HG02571 (cell line): ENCODE results near the gene RUNDC3A.
"Not testable (repeated sequence)": the region's sequence is repeated elsewhere in the genome, so short reads cannot be mapped to it uniquely, and the experiment has no call there.

Experiments used
- ATAC-seq: cut with Tn5 transposase; IDR thresholded peaks from one replicate; pipeline ENCODE4 v1.9.1; 2021; ENCODE audit warnings: mild to moderate bottlenecking, moderate library complexity; ENCODE audit not compliant: unreplicated experiment

The RUNDC3A gene

DNA sequence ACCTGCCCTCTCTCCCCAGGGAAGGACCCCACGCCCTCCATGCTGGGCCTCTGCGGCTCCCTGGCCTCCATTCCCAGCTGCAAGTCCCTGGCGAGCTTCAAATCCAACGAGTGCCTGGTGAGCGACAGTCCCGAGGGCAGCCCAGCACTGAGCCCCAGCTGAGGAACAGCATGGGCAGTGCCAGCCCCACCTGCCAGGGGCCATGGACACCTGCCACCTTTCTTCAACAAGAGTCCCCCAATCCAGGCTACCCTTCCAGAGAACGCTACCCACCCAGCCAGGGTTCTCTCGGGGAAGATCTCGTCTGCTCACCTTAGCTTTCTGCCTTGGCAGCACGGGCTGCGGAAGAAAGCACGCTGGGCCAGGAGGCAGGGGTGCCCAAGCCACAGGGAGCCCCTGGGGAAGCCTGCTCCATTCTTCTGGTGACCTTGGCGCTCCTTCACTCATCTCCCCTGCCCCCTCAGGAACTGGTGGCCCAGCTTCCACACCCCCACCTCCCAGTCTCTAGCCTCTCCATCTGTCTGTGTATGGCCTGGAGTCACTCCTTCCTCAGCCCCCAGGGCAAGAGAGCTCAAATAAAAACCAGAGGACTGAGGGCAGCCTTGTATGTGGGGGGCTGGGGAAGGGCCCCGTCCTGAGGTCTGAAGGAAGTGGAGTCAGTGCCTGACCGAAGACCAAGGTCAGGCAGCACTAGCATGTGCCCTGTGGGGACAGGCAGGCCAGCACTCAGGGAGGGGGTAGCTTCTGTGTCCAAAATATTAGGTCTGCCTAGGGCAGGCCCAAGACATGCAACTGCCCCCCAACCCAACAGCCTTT lies 9.9 kb downstream of the RUNDC3A start:
- ATAC-seq, result no peak

DNA sequence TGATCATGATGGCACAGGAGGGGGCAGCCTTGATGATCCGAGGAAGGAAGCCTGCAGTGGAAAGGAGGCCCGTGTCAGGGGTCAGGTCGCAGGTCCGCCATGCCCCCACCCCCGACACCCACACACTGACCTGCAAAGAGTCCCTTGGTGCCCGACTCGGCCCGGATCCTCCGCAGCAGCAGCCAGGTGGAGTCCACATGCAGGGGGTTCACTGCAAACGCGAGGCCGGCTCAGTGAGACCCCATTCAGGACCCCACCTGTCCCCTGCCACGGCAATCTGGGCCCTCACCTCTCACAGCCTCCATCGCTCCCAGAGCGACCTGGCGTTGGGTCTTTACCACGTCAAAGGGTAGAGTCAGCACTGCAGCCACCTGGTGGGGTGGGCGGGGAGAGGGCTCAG lies 11.7 kb downstream of the RUNDC3A start:
- no peak for ATAC-seq

DNA sequence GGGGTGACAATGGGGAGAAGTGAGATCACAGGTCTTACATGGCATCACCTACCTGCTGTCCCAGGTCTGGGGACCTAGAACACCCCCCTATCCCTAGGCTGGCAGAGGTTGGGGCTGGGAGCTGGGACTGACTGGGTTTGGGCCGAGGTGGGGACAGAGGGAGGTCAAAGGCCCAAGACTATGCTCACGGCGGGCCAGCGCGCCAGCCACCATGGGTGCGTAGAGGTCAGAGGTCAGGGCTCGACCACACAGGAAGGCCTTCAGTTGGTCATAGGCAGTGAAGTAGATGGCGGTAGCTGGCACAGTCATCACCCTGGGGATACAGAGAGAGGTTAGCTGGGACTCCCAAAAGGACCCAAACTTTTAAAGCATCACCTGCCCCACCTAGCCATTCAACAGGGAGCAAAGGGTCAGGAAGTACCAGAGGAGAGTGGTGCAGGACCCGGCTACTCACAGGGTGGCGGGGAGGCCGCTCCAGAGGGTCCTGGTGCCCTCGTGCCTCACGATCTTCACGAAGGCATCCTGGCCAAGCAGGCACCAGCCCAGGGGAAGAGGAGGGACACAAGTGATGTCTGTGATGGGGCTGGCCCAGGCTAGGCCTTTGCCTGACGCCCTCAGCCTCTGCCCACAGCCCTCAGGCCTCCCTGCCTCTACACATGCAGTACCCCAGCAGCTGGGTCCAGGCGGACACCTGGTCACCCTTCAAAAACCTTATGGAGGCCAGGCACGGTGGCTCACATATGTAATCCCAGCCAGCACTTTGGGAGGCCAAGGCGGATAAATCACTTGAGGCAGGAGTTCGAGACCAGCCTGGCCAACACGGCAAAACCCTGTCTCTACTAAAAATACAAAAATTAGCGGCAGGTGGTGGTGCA lies 13.1 kb downstream of the RUNDC3A start:
- no peak for ATAC-seq

DNA sequence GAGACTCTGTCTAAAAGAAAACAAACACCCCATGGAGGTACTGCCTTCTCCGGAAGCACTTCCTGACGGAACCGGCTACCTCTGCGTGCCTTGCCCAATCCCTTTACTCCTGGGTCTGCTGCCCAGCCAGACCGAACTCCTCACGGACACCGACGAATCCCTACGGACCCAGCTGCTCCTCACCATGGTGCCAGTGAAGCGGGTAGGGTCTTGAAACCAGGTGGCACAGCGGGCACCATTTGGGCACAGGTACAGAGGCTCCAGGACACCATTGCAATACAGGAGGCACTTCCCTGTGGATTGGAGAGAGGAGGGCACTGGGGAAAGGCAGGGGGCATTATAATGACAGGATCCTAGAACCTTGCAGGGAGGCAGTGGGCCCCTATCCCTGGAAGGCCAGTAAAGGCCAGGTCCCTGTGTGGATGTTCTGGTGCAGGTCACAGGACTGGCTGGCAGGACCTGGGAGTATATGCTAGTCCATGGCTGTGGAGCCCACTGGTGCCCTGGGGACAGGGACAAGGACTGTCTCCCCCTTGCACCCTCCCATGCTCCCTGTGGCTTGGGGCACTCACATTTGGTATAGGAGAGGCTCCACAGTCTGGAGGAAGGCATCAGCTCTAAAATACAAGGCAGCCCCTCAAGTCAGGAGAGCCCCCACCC lies 14.0 kb downstream of the RUNDC3A start:
- no peak for ATAC-seq

DNA sequence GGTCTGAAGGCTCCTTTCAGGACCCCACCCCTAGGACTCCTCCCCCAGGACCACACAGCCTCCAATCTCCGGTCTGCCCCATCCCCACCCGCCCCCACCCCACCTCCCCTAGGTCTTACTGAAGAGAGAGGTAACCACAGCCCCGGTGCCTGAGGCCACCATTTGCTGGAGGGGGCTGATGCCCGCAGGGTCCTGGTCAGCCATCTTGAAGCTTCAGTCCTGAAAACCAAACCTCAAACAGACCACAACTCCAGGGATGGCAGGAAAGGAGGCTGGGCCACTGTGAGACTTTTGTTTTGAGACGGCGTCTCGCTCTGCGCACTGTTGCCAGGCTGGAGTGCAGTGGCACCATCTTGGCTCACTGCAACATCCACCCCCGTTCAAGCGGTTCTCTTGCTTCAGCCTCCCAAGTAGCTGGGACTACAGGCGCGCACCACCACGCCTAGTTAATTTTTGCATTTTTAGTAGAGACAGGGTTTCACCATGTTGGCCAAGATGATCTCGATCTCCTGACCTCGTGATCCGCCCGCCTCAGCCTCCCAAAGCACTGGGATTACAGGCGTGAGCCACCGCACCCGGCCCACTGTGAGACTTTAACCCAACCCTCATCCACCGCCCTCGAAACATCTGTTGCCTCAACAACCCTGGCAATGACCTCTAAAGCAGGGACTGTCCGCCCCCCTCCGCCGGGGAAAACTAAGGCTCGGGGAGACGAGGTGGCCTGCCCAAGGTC lies 15.1 kb downstream of the RUNDC3A start:
- ATAC-seq, result no peak

DNA sequence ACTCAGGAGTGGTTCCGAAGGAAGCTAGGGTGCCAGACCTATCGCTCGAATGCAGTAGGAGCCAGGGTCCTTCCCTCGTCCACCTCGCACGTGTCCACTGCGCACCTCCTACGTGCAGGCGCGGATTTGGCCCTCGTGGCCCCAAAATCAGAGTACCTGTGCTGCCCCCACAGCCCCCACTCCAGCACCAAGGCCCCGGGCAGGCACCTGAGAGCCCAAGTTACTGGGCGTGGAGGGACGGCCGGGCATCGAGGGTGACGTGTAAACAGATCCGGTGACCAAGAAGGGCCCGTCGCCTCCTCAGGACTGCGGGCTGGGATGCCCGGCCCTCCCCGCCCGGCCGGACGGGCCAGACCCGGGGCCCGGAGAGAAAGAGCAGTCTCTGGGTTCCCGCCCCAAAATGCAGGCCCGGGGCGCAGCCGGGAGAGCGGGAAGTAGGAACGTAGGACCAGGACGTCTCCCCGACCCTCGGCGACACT lies 15.7 kb downstream of the RUNDC3A start:
- ATAC-seq, result peak; percentile 5

DNA sequence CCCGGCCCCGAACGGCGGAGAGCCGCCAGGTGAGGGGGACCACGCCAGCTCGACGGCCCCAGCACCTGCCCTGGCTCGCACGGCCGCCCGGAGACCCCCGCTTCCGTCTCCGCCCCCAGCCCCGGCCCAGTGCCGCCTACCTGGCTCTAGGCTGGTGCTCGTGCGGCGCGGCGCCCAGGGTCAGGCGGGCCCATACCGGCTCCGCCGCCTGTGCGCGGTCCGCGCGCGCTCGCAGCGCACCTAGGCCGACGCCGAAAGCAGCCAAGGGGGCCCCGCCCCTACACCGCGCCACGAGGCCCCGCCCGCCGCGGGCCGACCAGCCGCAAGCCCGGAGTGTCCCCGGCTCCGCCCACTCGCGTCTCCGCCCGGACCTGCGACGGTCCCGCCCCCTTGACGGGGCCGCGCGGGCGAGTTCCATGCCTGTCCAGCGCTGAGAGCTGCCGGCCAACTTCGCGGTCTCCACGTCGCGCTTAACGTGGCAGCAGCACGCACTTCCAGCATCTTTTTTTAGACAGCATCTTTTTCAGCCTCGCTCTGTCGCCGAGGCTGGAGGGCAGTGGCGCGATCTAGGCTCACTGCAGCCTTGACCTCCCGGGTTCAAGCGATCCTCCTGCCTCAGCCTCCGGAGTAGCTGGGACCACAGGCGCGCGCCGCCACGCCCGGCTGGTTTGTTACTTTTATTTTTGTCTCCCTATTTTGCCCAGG lies 16.3 kb downstream of the RUNDC3A start, which contains the start of gene SLC25A39:
TSS of gene SLC25A39 (minus strand) at position 253 of the 705 bp plus-strand sequence. CDS start 1,261 bp downstream, outside the sequence.
- peak; percentile 61 for ATAC-seq

DNA sequence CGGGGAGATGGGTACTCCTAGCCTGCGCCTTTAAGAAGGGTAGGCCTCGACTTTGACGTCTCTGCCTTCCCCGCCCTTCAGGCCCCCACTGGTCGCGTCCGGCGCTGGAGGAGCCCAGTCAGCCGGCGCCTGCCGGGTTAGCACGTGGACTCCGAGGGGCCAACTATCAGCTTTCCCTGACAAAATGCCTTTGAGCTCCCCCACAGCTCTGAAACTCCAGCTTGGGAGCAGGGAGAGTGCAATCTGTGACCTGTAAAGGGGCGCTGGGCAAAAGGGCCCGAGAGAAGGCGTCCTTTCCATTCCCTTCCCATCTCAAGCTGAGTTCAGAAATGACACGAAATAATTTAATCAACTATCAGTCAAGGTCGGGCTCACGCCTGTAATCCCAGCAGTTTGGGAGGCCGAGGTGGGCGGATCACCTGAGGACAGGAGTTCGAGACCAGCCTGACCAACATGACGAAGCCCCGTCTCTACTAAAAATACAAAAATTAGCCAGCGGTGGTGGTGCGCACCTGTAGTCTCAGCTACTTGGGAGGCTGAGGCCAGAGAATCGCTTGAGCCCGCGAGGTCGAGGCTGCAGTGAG lies 18.6 kb downstream of the RUNDC3A start:
- ATAC-seq, result peak; percentile 47

DNA sequence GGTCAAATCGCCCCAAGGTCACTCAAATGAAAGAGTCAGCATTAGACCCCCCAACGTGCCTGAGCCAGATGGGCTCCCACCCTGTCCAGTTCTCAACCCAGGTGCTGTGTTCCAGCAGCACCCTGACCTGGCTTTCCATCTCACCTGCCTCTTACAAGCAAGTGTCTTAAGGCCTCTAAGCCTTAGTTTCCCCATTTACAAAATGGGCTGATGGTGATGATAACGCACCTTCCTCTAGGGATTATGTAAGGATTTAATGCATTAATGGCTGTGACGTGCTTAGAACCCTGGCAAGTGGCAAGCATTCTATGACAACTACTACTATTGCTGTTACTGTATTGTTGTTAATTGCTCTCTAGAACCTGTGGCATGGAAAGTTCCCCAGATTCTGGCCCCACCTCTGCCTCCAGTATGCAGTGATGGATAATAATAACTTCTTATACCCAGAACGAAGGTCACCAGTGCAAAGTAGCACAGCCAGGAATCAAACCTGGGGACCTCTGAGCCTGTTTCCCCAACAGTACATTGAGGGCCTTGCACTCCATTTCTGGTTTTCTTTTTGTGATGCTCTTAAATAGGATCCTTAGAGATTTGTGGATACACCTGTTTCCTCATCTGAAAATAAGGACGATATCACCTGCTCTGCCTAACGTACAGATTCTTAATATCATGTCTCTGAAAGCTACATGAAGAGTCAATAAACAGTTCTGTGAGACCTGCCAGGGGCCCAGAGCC lies 19.5 kb downstream of the RUNDC3A start:
- ATAC-seq, result no peak

DNA sequence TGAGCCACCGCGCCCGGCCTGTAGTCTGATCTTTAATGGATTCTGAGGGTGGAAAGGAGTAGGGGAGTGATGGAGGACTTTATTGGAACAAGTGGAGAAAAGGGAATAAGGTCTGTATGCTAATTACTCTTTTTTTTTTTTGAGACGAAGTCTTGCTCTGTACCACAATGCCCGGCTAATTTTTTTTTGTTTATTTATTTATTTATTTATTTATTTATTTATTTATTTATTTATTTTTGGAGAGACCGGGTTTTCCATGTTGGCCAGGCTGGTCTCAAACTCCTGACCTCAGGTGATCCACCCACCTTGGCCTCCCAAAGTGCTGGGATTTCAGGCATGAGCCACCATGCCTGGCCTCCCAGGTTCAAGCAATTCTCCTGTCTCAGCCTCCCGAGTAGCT lies 21.1 kb downstream of the RUNDC3A start:
- ATAC-seq, result not testable (repeated sequence)

DNA sequence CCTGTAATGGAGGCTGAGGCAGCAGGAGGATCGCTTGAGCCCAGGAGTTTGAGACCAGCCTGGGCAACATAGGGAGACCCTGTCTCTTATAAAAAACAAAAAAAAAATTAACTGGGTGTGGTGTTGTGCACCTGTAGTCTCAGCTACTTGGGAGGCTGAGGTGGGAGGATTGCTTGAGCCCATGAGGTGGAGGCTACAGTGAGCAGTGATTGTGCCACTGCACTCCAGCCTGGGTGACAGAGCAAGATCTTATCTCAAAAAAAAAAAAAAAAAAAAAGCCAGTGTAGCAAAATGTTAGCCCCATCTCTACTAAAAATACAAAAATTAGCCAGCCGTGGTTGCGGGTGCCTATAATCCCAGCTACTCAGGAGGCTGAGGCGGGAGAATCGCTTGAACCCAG lies 21.9 kb downstream of the RUNDC3A start:
- not testable (repeated sequence) for ATAC-seq

DNA sequence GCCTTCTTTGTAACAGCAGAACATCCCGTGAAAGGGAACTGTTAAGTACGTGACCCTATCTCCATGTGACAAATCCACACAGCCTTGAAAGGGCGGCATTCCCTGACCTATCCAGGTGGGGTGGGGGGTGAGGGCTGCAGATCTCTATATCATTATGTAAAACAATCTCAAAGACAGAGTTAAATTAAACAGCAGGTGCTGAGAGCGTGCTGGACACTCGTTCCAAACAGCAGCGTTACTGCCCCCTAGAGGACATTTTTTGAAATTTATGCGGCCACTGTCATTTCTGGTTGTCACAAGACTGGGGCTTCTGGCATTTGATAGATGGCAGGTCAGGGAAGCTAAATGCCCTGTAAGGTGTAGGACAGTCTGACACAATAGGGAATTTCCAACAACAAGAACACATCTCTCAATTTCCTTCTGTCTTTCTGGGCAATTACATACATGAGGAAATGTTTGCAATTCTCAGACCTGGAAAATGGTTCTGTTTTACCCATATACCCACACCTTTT lies 22.9 kb downstream of the RUNDC3A start:
- ATAC-seq, result no peak

DNA sequence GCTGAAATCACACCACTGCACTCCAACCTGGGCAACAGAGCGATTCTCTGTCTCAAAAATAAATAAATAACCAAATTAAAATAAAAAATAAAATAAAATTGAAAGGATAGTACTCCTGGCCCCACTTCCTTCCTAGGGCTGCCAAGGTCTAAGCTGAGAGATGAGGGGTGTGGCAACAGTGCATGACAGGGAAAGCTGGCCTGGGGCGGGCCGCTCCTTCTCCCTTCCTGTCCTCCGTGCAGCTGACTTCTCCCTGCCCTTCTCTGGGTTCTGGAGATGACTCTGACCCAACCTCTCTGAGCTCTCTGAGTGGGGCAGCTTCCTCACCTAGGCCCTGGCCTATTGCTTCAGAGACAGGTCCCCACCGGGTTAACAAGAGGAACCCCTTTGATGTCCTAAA lies 25.0 kb downstream of the RUNDC3A start:
- no peak for ATAC-seq

DNA sequence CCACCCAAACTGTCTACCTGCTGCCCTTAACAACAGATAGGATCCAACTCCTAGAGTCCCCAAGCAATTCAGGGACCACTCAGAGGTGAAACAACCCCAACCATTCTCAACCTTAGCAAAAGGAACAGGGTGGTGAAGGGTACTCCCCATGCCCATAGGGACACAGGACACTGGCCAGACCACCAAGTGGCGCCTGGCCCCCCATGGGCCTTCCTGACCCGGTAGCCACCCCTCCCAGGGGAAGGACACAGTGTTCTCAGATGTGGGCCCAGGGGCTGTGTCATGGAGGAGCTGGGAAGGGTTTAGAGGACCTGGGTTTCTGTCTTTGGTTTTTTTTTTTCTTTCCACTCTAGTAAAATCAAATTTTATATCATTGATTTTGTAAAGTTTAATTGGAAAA lies 25.9 kb downstream of the RUNDC3A start:
- ATAC-seq, result no peak

DNA sequence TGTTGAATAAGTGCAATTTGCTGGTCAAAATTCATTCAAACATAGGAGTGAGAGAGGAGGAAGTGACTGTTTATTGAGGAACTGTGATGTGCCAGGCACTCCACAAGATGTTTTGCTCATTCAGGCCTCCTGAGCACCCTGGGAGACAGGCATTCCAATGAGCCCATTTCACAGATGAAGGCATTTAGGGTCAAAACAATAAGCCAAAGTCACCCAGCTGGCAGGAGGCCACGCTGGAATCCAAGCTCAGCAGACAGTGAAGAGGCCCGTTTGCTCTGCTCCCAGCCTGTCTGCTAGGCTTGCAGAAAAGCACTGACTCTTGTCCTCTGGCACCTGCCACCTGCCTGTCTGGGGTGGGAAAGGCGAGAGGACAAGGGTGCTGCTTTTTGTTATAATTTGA lies 26.3 kb downstream of the RUNDC3A start:
- ATAC-seq, result no peak

DNA sequence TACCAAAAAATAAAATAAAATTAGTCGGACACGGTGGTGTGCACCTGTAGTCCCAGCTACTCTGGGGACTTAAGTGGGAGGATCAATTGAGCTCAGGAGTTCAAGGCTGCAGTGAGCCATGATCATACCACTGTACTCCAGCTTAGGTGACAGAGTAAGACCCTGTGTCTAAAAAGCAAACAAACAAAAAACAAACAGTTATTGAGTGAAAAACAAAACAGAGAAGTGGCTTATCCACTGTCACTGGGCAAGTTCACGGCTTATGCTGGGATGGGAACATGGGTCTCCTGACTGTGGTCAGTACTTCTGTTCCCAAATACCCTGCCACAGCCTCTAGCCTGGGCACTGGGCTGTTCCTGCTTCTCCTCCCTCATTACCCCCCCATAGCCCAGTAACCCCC lies 27.2 kb downstream of the RUNDC3A start:
- ATAC-seq, result no peak

DNA sequence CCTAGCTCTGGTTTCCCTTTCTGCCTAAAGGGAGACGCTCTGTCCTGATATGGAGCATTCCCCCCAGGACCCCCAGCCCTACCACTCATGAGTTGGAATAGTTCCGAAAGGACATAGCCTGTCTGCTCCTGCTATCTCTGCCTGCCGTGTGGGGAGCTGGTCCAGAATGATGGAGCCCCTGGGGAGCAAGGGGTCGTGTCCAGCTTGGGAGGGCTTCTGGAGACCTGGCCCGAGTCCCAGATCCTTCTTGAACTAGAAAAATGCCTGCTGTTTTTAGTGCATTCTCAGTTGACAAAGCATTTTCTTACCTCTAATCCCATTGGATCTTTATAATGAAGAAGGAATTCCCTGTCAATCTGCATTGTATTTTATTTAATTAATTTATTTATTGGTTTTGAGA lies 27.6 kb downstream of the RUNDC3A start:
- no peak for ATAC-seq

DNA sequence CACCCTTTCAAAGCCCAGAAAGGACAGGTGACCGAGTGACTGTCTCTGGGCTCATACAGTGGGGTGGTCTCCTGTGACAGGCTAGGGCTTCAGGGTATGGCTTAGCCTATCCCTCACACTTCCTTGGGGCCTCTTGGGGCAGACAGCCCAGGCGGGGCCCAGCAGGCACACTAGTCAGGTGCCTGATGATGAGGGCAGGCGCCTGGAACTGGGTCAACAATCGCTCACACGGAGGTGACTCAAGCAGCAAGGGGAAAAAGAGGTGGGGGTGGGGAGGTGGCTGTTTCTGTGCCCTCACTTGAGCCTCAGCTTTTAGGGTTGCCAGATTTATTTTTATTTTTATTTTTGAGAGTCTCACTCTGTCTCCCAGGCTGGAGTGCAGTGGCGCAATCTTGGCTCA lies 30.3 kb downstream of the RUNDC3A start:
- no peak for ATAC-seq

DNA sequence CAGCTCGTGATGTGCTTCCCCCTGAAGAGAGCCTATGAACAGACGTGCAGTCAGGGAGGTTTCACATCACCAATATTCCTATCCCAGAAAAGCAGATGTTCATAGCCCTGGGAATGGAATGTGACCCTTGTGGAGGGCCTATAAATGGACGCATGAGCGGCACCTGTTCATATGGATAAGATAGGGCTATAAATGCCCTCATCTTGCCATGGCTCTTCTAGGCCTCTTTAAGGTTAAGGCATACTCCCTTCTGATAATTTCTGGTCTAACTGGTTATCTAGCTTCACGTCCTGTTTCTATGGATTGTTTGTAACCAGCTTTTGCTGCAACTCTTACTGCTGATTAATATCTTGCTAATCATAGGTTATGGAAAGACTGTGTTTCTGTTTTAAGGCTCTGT lies 32.2 kb downstream of the RUNDC3A start:
- ATAC-seq, result not testable (repeated sequence)
